CD4-positive, alpha-beta T cell treated with Interleukin-12 subunit alpha and Interleukin-12 subunit beta, for 1 hour (primary cell): ENCODE data around the gene LRRC41.
"Not testable (repeated sequence)": the region's sequence is repeated elsewhere in the genome, so short reads cannot be mapped to it uniquely, and the experiment has no call there.

Experiments used
- DNase-seq: peaks from one replicate; pipeline ENCODE4 v3.0.0-alpha.2; 2020

The LRRC41 gene, protein sequence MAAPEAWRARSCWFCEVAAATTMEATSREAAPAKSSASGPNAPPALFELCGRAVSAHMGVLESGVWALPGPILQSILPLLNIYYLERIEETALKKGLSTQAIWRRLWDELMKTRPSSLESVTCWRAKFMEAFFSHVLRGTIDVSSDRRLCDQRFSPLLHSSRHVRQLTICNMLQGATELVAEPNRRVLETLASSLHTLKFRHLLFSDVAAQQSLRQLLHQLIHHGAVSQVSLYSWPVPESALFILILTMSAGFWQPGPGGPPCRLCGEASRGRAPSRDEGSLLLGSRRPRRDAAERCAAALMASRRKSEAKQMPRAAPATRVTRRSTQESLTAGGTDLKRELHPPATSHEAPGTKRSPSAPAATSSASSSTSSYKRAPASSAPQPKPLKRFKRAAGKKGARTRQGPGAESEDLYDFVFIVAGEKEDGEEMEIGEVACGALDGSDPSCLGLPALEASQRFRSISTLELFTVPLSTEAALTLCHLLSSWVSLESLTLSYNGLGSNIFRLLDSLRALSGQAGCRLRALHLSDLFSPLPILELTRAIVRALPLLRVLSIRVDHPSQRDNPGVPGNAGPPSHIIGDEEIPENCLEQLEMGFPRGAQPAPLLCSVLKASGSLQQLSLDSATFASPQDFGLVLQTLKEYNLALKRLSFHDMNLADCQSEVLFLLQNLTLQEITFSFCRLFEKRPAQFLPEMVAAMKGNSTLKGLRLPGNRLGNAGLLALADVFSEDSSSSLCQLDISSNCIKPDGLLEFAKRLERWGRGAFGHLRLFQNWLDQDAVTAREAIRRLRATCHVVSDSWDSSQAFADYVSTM

GRCh38 chr1:46303038-46303871 lies at the start of gene LRRC41, which contains the start of gene UQCRH:
LRRC41 (minus strand) TSS chr1:46303616; CDS start chr1:46303322, 294 bp downstream.
UQCRH (plus strand) TSS chr1:46303698; CDS start chr1:46303767, 69 bp downstream.
- peak; percentile 96 for DNase-seq

DNA sequence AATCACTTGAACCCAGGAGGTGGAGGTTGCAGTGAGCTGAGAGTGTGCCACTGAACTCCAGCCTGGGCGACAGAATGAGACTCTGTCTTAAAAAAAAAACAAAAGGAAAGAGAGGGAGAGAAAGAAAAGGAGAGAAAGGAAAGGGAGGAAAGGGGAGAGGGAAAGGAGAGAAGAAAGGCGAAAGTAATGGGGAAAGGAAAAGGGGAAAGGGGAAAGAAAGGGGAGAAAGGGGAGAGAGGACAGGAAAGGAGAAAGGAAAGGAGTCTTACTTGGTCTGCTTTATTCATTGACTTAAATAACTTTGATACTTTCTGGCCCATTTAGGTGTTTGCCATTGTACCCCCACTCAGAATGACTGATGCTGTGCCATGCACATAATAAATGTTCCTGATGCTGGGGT lies 48.9 kb upstream of the LRRC41 start:
- DNase-seq: no peak

GRCh38 chr1:46345281-46345680 lies 41.9 kb upstream of the LRRC41 start:
- DNase-seq: no peak

DNA sequence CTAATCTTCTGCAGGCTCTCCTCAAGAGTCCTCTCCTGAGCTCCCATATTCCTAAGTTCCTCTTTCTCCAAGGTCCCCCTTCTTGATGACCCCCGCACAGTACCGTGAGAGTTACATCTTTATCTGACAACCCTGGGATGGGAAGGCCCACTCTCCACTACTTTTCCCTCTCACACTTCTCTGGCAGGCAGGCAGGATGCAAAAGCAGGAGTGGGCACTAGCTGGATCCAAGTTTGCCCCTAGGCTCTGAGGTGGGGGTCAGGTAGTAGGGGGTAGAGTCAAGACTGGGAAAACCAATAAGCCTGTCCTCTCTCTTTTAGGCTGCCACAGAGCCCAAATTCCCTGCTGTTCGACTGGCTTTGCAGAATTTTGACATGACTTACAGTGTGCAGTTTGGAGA lies 41.1 kb upstream of the LRRC41 start:
- no peak for DNase-seq

GRCh38 chr1:46343705-46344104 lies 40.3 kb upstream of the LRRC41 start:
- DNase-seq: no peak

- DNase-seq: no peak
Measured at GRCh38 chr1:46343351-46343695, 39.9 kb upstream of the LRRC41 start.

DNA sequence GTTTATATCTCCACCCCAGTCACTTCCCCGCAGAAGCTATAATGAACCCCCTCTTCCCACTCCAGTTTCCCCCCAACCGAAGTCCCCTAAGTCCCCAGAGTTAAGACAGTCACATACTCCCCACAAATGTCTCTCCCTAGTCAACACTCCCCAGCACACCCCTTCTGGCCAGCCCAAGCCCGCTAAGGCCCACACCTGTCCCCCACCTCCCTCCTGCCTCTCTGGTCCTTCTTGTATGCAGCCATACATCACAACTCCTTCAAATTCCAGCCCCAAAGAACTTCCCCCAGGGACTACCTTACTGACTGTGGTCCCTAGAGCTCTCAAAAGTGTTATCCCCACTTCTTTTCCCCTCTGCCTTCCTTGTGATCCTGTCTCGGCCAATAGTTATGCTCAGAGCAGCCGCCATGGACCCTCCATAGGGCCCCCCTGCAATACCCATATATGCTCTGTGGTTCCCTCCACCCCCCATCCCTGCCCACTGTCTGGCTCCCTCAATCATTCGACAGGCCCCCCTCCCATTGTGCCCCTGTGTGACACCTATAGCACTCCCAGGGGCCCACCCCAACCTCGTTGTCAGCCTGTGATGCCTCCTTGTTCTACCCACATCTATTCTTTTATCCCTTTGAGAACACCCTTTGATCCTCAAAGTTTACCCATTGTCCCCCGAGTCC lies 39.4 kb upstream of the LRRC41 start:
- no peak for DNase-seq

- DNase-seq: peak; percentile 28
Measured at GRCh38 chr1:46342084-46342656, 38.8 kb upstream of the LRRC41 start.

DNA sequence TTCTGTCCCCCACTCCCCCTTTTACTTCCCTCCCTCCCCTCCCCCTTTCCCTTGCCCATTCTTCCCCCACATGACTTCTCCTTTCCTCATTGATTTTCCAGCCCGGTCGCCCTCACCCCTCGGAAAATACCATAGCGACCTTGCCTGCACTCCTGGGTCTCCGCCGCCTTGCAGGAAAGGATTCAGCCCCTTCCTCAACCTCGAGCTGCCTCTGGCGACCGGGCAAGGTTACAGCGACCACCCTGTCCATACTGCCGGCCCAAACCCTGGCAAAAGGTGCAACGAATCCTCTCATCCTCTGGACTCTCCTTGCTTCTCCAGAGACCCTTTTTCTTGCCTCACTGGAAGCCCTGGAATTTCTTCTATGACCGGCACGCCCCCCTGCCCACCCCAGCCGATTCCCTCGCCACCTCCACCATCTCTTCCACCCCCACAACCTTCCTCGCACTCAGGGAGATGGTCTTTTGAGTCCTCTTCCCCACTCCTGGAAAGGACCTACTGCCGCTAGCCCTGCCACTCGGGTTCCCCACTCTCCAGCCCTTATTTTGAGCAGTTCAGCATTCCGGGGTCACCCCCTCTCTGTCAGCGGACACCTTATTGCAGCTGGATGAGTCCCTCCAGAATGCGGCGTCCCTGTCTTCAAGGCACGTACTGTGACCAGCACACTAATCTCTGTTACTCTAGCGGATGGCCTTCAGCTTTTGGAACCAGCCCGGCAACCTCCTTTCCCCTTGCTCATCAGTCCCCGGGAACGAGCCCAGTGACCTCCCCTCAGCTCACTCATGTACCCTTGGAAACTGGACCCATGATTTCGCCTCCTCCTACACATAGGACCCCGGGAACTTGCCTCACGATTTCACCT lies 38.0 kb upstream of the LRRC41 start:
- DNase-seq: no peak

- DNase-seq: peak; percentile 89
Measured at GRCh38 chr1:46340404-46341221, 37.2 kb upstream of the LRRC41 start, which contains the start of gene NSUN4. NSUN4 (plus strand) TSS chr1:46340807; CDS start chr1:46340827, 20 bp downstream.

DNA sequence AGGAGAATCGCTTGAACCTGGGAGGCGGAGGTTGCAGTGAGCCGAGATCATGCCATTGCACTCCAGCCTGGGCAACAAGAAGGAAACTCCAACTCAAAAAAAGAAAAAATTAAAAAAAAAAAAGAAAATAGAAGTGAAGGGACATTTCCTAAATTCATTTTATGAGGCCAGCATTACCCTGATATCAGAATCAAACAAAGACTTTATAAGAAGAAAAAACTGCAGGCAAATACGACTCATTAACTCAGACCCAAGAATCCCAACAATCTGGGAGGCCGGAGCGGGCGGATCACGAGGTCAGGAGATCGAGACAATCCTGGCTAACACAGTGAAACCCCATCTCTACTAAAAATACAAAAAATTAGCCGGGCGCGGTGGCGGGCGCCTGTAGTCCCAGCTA lies 34.0 kb upstream of the LRRC41 start:
- DNase-seq: not testable (repeated sequence)

GRCh38 chr1:46335081-46335480 lies 31.7 kb upstream of the LRRC41 start:
- no peak for DNase-seq

GRCh38 chr1:46334030-46334384 lies 30.6 kb upstream of the LRRC41 start:
- DNase-seq: no peak

GRCh38 chr1:46333300-46334029 lies 30.0 kb upstream of the LRRC41 start:
- DNase-seq: no peak

DNA sequence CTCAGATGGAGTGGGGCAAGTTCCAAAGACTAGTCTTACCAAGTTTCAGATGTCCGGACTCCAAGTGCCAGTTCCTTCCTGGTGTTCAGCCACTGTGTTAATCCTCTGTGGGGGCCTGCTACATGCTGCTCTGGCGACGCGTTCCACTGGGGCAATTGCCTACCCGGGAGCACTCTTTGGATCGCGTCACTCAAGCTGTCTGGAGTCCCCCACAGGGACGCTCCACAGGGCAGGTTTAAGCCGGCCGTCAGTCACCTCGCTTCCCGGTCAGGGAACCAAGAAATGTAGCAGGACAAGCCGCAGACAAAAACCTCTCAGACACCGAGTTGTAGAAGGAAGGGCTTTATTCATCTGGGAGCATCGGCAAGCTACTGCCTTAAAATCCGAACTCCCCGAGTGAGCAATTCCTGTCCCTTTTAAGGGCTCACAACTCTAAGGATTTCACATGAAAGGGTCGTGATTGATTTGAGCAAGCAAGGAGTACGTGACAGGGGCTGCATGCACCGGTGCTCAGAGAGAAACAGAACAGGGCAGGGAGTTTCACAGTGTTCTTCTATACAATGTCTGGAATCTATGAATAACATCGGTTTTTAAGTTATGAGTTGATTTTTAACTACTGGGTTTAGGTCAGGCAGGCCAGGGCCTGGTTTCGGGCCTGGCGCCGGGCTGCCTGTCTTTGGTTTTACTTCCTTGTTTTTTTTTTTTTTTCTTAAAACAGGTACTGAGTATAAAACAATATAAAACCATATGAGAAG lies 28.5 kb upstream of the LRRC41 start:
- not testable (repeated sequence) for DNase-seq

DNA sequence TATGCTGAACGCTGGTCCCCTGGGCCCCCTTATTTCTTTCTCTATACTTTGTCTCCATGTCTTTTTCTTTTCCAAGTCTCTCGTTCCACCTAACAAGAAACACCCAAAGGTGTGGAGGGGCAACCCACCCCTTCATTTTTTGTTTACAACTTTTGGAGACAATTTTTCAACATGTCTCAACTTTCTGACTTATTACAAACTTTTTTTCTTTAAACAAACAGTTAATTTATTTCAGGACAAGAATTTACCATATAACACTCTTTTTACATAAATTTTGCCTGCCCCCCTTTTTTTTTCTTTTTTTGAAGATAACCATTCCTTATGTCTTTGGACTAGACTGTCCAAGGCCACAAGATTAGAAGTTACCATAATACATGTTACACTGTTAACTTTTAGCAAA lies 27.0 kb upstream of the LRRC41 start:
- not testable (repeated sequence) for DNase-seq

- DNase-seq: not testable (repeated sequence)
Measured at GRCh38 chr1:46329807-46330206, 26.4 kb upstream of the LRRC41 start.

GRCh38 chr1:46328182-46328581 lies 24.8 kb upstream of the LRRC41 start:
- not testable (repeated sequence) for DNase-seq
